ENCODE results near the gene F5. TPM values are rescaled to one million over a fixed set of nuclear protein-coding genes. Genes with fewer than 3 reads are reported as not detected.

F5 gene
- total RNA-seq, 1 experiment from 2014 or later, result 0.37 TPM

DNA sequence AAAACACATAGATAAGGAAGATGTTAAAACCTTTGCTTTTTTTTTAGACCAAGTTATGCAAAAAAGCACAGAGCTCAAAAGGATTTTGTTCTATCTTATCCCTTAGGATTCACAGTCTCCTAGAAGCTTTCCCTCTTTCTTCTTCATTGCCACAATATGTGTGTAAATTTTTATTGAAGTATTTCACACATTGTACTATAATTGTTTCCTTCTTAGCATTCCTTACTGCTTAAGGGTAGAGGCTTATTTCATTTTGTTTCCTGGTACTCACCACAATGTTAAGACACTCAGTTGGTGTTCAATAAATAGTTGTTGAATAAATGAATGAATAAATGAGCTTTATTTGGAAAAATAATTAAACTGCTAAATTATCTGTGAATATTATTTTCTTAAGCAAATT lies 70.6 kb downstream of the F5 start:
- peaks cover 0 to 9% of the 10 kb centered on the region in 2 experiments; a peak in 2 of 4 replicates for H3K4me1 ChIP-seq (ENCODE audit: control insufficient read depth in 1 of 2, insufficient read depth in 2 of 2, low read length in 2 of 2)
- ChIA-PET CTCF (no interaction called here), RAD21 (ENCODE audit: low non-redundant PET in 1 of 2, low total read pairs in 2 of 2, uncharacterized antibody in 2 of 2, unreplicated experiment in 2 of 2) (no interaction called here), POLR2A (no interaction called here)
- 0 out of 2 replicates have a peak, but pooled peaks cover 2% of the 10 kb centered on the region for H3K9me2 ChIP-seq (ENCODE audit: insufficient read depth)
- no peak overlapping the region for H3K27ac ChIP-seq (ENCODE audit: low read depth, low read length)
- H2AFZ ChIP-seq (ENCODE audit: low read depth, low read length, poor library complexity, severe bottlenecking), result no peak overlapping the region
- H3K36me3 ChIP-seq (ENCODE audit: control insufficient read depth in 1 of 2, insufficient read depth in 2 of 2, low read length in 2 of 2), result no peaks in the 10 kb centered on the region
- no peak overlapping the region for H3K4me2 ChIP-seq (ENCODE audit: low read length)
- no peak for DNase-seq (ENCODE audit: low read depth, low spot score)
- ATAC-seq, result no peak
- TF ChIP-seq RAD21 (IDR thresholded peaks at IDR 0.05; ENCODE audit: low read depth) (no peak), SIN3A (IDR thresholded peaks at IDR 0.05; ENCODE audit: low read depth) (no peak)
- H3K27me3 ChIP-seq (ENCODE audit: insufficient read depth, low read length), result no peaks in the 10 kb centered on the region
- H3K9me3 ChIP-seq (ENCODE audit: control insufficient read depth in 1 of 2, insufficient read depth in 1 of 2, low read depth in 1 of 2, low read length in 2 of 2), result no peaks in the 10 kb centered on the region
- no peaks in the 10 kb centered on the region for H4K20me1 ChIP-seq (ENCODE audit: insufficient read depth)
- intact Hi-C loops (cut with micrococcal nuclease), result no loop called here
- H3K79me2 ChIP-seq (ENCODE audit: insufficient read depth, low read length), result no peaks in the 10 kb centered on the region
- no peak overlapping the region for H3K9ac ChIP-seq (ENCODE audit: low read length)
- BruUV-seq (replicated peaks), result no TSS peak
- no peak overlapping the region for H3K4me3 ChIP-seq (replicated peaks in 1 of 2; ENCODE audit: low read depth in 1 of 2, low read length in 2 of 2)

DNA sequence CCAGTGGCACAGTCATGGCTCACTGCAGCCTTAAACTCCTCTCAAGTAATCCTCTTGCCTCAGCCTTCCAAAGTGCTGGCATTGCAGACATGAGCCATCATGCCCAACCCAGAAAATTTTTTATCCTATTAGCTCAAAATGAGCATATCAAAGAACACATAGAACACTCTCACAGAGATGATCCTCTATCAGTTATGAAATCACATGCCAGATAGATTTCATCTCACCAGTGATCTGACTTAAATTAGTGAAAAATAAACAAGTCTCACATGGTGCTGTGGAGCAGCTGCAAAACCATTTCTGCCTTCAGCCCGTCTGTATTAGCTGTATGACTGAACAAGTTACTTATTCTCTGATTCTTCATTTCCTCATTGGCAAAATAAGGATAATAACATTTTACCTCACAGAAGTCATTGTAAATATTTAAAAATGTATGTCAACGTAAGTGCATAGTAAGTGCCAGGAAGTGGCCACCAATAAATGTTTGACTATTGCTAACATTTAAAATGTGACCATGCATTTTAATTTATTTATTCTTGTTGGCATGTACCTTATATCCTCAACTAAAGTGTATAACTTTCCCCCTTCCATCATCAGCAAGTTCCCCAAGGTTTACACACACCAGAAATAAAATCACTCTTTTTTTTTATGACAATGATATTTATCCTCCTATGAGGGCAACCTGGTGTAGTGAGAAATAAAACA lies 71.6 kb downstream of the F5 start:
- ChIA-PET POLR2A (no interaction called here), CTCF (no interaction called here), RAD21 (ENCODE audit: low non-redundant PET in 1 of 2, low total read pairs in 2 of 2, uncharacterized antibody in 2 of 2, unreplicated experiment in 2 of 2) (no interaction called here)
- Histone ChIP-seq H3K9me3 (ENCODE audit: control insufficient read depth in 1 of 2, insufficient read depth in 1 of 2, low read depth in 1 of 2, low read length in 2 of 2) (no peaks in the 10 kb centered on the region), H3K27ac (ENCODE audit: low read depth, low read length) (no peak overlapping the region), H3K79me2 (ENCODE audit: insufficient read depth, low read length) (no peaks in the 10 kb centered on the region), H3K36me3 (ENCODE audit: control insufficient read depth in 1 of 2, insufficient read depth in 2 of 2, low read length in 2 of 2) (no peaks in the 10 kb centered on the region), H4K20me1 (ENCODE audit: insufficient read depth) (no peaks in the 10 kb centered on the region), H3K27me3 (ENCODE audit: insufficient read depth, low read length) (no peaks in the 10 kb centered on the region), H2AFZ (ENCODE audit: low read depth, low read length, poor library complexity, severe bottlenecking) (no peak overlapping the region), H3K4me3 (replicated peaks in 1 of 2; ENCODE audit: low read depth in 1 of 2, low read length in 2 of 2) (no peak overlapping the region), H3K4me2 (ENCODE audit: low read length) (no peak overlapping the region), H3K9me2 (ENCODE audit: insufficient read depth) (0 out of 2 replicates have a peak, but pooled peaks cover 2% of the 10 kb centered on the region), H3K9ac (ENCODE audit: low read length) (no peak overlapping the region), H3K4me1 (ENCODE audit: control insufficient read depth in 1 of 2, insufficient read depth in 2 of 2, low read length in 2 of 2) (peaks cover 0 to 9% of the 10 kb centered on the region in 2 experiments; a peak in 2 of 4 replicates)
- BruUV-seq (replicated peaks), result no TSS peak
- DNase-seq (ENCODE audit: low read depth, low spot score) (no peak), ATAC-seq (no peak)
- TF ChIP-seq FOSL1 (IDR thresholded peaks at IDR 0.05; ENCODE audit: low read depth), result no peak
- TF ChIP-seq ZFX (IDR thresholded peaks at IDR 0.05), result no peak
- TF ChIP-seq SRF (IDR thresholded peaks at IDR 0.05; ENCODE audit: low read depth), result no peak
- TF ChIP-seq, protein P1, sequence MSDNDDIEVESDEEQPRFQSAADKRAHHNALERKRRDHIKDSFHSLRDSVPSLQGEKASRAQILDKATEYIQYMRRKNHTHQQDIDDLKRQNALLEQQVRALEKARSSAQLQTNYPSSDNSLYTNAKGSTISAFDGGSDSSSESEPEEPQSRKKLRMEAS (IDR thresholded peaks at IDR 0.05), result no peak
- TF ChIP-seq JUND (IDR thresholded peaks at IDR 0.05), result no peak
- TF ChIP-seq, protein P2, sequence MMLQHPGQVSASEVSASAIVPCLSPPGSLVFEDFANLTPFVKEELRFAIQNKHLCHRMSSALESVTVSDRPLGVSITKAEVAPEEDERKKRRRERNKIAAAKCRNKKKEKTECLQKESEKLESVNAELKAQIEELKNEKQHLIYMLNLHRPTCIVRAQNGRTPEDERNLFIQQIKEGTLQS (IDR thresholded peaks at IDR 0.05), result no peak
- TF ChIP-seq, protein P3, sequence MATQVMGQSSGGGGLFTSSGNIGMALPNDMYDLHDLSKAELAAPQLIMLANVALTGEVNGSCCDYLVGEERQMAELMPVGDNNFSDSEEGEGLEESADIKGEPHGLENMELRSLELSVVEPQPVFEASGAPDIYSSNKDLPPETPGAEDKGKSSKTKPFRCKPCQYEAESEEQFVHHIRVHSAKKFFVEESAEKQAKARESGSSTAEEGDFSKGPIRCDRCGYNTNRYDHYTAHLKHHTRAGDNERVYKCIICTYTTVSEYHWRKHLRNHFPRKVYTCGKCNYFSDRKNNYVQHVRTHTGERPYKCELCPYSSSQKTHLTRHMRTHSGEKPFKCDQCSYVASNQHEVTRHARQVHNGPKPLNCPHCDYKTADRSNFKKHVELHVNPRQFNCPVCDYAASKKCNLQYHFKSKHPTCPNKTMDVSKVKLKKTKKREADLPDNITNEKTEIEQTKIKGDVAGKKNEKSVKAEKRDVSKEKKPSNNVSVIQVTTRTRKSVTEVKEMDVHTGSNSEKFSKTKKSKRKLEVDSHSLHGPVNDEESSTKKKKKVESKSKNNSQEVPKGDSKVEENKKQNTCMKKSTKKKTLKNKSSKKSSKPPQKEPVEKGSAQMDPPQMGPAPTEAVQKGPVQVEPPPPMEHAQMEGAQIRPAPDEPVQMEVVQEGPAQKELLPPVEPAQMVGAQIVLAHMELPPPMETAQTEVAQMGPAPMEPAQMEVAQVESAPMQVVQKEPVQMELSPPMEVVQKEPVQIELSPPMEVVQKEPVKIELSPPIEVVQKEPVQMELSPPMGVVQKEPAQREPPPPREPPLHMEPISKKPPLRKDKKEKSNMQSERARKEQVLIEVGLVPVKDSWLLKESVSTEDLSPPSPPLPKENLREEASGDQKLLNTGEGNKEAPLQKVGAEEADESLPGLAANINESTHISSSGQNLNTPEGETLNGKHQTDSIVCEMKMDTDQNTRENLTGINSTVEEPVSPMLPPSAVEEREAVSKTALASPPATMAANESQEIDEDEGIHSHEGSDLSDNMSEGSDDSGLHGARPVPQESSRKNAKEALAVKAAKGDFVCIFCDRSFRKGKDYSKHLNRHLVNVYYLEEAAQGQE (IDR thresholded peaks at IDR 0.05; ENCODE audit: low read depth), result no peak
- intact Hi-C loops (cut with micrococcal nuclease), result no loop called here
